Fibroblast of villous mesenchyme (primary cell): Measurements from ENCODE around the gene DCDC2C. TPM values are rescaled to one million over a fixed set of nuclear protein-coding genes. Genes with fewer than 3 reads are reported as not detected.

Experiments
- DNase-seq: peaks from one replicate; pipeline ENCODE4 v3.0.0-alpha.2; 2010; ENCODE audit warnings: low read depth
- H3K4me3 ChIP-seq: 2 replicates; pipeline ENCODE4 v1.5.1; 2011; ENCODE audit warnings: low read depth, mild to moderate bottlenecking, low read length
- CTCF ChIP-seq: IDR thresholded peaks from 2 replicates; pipeline ENCODE4 v1.5.1; 2012; ENCODE audit warnings: low read depth, mild to moderate bottlenecking, low read length; ENCODE audit not compliant: insufficient read depth
- total RNA-seq: library from RNA; depleted of rRNA; stranded (reverse); fragments of >200 nt; gene quantifications from 2 replicates; pipeline ENCODE4 v1.2.3, GENCODE V29; 2012

Gene DCDC2C
- total RNA-seq, 1 donor, result not detected

- DNase-seq, result no peak
- no peak for TF ChIP-seq CTCF
- H3K4me3 ChIP-seq, result no peak overlapping the region
Measured at GRCh38 chr2:3725458-3726250, 22.3 kb downstream of the DCDC2C start.

GRCh38 chr2:3726511-3726910 lies 23.1 kb downstream of the DCDC2C start:
- TF ChIP-seq CTCF, result no peak
- DNase-seq, result no peak
- no peak overlapping the region for H3K4me3 ChIP-seq

- TF ChIP-seq CTCF, result peak; percentile 2
- no peak for DNase-seq
- no peak overlapping the region for H3K4me3 ChIP-seq
Measured at GRCh38 chr2:3727397-3728045, 24.1 kb downstream of the DCDC2C start.

- no peak overlapping the region for H3K4me3 ChIP-seq
- DNase-seq, result peak; percentile 61
- TF ChIP-seq CTCF, result peak; percentile 65
Measured at GRCh38 chr2:3728104-3729054, 25.0 kb downstream of the DCDC2C start.

DNA sequence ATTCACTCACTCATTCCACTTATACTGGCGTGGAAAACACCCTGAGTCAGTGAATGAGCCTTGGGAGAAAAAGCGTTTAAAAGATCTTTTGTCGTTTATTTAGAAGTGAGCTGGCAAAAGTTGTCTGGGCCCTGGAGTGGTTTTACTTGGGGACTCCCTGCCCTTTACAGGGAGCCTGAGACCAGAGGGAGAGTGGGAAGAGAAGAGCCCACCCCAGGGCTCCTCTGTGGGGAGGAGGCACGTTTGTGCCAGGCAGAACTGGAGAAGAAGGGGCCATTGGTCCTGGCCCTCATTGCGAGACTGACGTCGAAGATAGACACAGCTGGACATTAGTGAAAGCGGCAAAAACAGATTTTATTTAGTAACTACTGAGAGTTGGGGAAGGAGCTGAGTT lies 25.7 kb downstream of the DCDC2C start:
- H3K4me3 ChIP-seq, result no peak overlapping the region
- DNase-seq, result no peak
- TF ChIP-seq CTCF, result no peak

- no peak for TF ChIP-seq CTCF
- DNase-seq, result no peak
- no peak overlapping the region for H3K4me3 ChIP-seq
Measured at GRCh38 chr2:3729786-3730185, 26.4 kb downstream of the DCDC2C start.
